CD1c-positive myeloid dendritic cell (primary cell): Measurements from ENCODE around the gene GIMAP6.
"Not testable (repeated sequence)": the region's sequence is repeated elsewhere in the genome, so short reads cannot be mapped to it uniquely, and the experiment has no call there.

Source experiments
- DNase-seq: peaks from one replicate; pipeline ENCODE4 v3.0.0-alpha.2; 2016; ENCODE audit errors: extremely low spot score

Gene GIMAP6

GRCh38 chr7:150645259-150646020, 13.3 kb upstream of the GIMAP6 start:
- DNase-seq, result no peak

- no peak for DNase-seq
These were observed 10.7 kb upstream of the GIMAP6 start for GRCh38 chr7:150642926-150643325.

- no peak for DNase-seq
These were observed 9.7 kb upstream of the GIMAP6 start for GRCh38 chr7:150641854-150642253.

- DNase-seq, result no peak
These were observed 1.7 kb upstream of the GIMAP6 start for GRCh38 chr7:150633926-150634325.

GRCh38 chr7:150631084-150631826, 930 bp downstream of the GIMAP6 start:
- DNase-seq, result peak; percentile 10

DNA sequence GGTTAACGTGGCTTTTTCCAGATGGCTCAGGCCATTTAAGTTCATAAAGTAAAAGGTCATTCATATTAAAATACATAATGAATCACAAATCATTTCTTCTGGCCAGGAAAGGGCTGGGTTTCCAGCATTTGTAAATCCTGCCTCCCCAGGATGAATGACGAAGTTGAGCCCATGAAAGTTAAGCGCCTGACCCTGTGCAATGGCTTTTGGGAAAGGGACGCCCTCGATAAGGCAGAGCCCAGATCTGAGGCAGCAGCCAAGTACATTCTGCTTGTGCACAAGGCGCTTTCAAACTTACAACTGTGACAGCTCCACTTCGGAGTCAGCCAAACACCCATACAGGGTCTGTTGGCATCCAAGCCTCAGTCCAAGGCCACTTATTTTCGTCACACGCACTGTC, 2.8 kb downstream of the GIMAP6 start:
- no peak for DNase-seq

DNA sequence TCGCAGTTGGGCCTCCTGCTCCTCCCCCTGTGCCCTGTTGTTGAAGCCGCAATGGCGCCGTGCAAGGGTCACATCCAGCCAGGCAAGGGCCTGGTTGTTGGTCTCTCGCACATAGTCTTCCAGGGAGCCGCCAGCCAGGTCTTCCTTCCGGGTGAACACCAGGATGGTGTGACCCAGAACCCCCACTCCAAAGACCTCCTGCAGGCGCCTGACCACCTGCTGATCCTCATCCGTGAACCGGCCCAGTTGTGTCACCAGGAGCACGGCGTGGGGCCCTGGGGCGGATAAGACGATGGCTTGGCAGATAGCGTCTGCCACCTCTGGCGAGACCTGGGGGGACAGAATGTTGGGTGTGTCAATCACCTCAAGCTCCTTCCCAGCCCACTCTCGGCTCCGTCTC, 4.2 kb downstream of the GIMAP6 start:
- no peak for DNase-seq

- DNase-seq, result no peak
These were observed 5.5 kb downstream of the GIMAP6 start for GRCh38 chr7:150626696-150627095.

DNA sequence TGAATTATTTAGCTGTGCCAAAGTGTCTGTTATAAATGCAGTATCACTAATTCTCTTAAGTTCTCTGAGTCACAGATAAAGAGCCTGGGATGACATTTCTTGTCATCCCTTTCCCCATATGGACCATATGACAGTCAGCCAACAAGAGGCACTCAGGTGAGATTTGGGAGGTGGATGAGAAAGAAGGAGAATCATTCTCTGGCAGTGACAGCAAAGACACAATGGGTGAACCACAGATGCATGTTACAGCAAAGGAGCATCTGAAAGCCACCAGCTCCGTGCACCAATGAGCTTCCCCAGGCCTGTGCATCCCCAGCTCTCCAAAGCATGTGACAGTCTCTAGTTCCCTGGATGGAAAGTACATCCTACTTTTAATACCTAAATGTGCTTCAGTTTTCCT, 10.8 kb downstream of the GIMAP6 start:
- DNase-seq, result no peak

DNA sequence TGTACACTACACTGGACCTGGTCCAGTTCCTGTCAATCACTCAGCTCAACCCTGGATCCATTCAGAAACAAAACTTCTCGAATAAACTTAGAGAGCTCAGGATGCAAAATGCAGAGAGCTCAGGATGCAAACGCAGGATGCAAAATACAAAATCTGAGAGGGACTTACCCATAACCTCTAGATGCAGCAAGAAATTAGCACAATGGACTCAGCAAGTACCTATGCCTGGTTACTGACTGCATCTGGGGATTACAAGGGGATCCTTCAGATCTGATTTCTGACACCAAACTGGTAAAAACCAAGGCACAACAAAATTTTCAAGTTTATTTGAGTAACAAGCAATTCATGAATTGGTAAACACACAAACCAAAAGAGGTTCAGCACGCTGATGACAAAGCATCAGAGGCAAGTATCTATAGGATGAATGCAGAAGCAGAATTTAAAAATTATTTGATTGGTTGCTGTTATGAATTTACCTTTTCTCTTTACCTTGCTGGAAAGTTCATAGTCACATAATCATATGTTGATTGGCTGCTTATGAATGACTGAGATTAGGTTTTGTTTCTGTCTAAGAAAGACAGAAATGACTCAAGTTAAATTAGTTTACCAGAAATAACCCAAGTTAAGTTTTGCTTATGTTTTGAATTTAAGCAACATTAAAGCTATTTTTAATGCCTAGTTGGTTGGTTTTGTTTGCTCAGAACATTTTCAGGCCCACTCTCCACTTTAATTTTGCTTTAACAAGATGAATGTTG, 11.4 kb downstream of the GIMAP6 start:
- no peak for DNase-seq

DNA sequence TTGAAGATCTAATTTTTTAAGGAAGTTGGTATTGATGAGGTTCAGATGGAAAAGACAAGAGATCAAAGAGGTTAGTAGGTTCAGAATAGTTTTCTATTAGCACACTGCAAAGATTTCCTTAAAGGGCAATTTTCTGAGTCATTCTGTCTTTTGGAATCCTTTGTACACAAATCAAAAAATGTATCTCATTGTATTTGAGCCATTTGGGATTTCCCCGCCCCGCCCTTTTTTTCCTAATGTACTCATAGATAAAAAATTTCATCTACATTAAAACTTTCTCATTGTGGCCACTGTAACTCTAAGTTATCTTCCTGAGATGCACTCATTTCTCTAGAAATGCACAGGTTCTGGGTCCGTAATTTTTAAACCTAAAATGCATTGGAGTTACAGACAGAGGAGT, 12.1 kb downstream of the GIMAP6 start:
- no peak for DNase-seq

DNA sequence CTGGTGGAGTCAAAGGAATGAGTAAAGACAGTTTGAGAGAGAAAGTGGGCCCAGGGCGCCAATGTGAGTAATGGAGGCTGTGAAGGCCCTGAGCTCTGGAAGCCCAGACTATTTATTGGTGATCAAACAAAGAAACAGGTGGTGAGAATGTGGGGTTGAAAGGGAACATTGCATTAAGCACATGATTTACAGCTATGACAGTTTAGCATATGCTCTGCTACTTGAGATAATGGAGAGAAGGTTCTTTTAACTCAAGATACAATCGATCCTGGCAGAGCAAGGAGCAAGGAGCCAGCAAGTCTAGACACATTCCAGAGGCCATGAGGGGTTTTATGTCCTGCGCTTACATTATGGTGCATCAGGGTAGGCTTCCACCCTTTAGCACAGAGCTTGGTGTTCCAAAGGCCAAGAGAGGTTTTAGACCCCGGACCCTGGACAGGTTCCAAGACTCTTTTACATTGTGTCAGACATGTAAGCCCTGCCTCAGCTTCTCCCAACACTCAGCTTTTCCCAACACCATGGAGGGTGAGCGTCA, 16.9 kb downstream of the GIMAP6 start:
- not testable (repeated sequence) for DNase-seq

DNA sequence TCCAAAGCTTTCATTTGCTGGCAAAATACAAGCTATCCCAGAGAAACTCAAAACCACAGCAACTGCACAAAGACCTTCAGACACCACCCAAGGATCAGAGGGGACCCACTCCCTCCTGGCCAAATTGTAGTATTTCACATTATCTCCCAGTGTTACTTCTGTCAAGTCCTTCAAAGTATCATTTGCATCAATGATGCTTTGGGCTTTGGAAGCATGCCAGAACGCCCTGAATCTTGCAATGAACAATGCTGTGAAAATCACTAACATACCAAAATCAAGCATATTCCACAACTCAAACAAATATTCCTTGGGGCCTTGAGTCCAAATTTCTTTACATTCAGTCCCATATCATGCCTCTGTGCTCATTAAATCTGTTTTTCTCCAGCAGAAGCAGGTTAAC, 17.8 kb downstream of the GIMAP6 start:
- DNase-seq, result not testable (repeated sequence)

GRCh38 chr7:150613880-150614279, 18.3 kb downstream of the GIMAP6 start:
- no peak for DNase-seq

- DNase-seq, result no peak
These were observed 19.3 kb downstream of the GIMAP6 start for GRCh38 chr7:150612925-150613324.

DNA sequence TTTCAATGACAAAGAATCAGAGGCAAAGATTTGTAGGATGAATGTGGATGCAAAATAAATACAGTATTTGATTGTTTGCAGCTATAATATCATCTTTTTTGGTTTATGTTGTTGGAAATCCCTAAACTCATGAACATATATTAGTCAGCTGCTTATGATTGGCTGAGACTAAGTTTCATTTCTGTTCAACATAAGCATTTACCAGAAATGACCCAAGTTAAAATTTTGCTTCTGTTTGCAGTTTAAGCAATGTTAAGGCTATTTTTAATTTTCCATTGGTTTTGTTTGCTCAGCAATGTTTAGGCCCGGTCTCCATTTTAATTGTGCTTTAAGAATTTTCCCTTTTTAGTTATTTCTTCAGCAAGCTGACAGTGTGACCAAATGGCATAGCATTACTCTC, 22.0 kb downstream of the GIMAP6 start:
- no peak for DNase-seq

- not testable (repeated sequence) for DNase-seq
These were observed 28.6 kb downstream of the GIMAP6 start for GRCh38 chr7:150603600-150603999.

DNA sequence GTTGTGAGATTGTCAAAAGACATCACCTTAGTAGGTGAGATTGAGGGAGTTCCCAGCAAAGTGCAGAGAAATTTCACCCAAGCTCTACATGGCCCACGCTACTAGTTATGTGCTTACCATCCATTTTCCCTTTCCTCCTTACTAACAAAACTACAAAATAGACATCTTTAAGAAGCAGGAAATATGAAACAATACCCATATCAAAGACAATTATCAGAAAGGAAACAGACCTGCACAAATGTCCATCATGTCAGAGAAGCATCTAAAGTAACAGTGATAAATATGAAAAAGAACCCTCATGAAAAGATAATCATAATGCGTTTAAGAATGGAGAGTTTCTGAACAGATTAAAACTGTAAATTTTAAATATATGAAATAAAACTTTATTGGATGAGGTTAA, 36.8 kb downstream of the GIMAP6 start:
- no peak for DNase-seq

DNA sequence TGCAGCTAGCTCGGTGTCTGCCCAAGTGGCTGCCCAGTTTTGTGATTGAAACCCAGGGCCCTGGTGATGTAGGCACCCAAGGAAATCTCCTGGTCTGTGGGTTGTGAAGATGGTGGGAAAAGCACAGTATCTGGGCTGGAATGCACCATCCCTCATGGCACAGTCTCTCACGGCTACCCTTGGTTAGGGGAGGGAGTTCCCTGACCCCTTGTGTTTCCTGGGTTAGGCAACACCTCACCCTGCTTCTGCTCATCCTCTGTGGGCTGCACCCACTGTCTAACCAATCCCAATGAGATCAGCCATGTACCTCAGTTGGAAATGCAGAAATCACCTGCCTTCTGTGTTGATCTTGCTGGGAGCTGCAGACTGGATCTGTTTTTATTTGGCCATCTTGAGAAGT, 37.4 kb downstream of the GIMAP6 start:
- DNase-seq, result no peak

DNA sequence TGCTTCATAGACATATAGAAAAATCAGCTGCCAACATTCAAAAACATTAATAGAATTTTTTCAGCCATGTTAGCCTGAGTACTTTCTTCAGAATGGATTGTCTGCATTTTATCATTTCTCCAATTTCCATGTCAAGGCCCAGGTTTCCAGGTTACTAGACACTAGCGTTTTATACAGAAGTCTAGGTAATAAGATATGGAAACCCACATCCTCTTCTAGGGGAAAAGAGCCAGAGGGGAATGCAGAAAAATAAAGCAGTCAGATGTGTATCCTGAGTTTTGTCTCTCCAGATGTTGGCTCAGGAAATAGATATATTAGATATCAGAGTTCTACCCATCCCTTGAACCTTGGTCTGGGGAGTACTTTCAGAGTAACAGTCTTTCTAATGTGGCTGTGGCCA, 44.6 kb downstream of the GIMAP6 start:
- DNase-seq, result no peak

GRCh38 chr7:150586785-150587152, 45.4 kb downstream of the GIMAP6 start:
- peak; percentile 87 for DNase-seq

DNA sequence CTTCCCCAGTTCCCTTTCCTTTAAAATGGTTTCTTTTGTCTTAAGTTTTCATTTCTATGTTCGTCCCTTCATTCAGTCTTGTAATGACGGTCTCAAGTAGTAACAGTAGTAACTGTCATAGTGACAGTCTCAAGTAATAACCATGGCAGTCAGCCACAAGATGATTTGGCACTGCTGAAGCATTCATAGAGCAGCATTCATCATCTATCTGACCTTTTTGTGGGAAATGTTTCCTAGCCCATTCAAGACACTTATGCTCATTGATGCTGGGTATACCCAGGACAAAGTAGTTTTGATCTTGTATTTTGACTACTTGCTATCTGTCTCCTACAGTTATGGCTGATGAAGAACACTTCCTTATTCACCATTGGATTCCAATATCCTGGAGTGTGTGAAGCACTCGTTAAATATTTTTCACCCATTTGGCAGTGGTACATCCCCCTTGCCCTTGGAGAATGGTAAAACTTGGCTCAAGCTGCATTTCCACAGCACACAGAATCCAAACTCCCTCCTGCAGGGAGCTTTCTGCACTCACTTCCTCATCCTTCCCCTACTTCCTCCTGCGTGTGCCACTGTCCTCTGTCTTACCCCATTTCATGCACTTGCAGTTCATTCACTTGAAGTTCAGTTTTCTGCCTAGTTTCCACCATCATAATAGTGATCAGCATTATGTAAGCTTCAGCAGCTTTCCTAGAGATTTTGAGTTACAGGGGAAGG, 46.0 kb downstream of the GIMAP6 start:
- peak; percentile 70 for DNase-seq
